BJ (cell line): ENCODE results near the gene RTN4RL1. TPM values are rescaled to one million over a fixed set of nuclear protein-coding genes. Genes with fewer than 3 reads are reported as not detected.

Experiments
- CTCF ChIA-PET: fragments of 350-600 bp; formaldehyde crosslinking; extraction: SDS; loops from one replicate; lab custom pipeline; 2021; ENCODE audit warnings: antibody characterized with exemption, inconsistent platforms; lab: Yijun Ruan, JAX
- POLR2A ChIA-PET: fragments of 300-600 bp; sonication (Branson Sonifier 250); formaldehyde crosslinking; extraction: SDS; loops from one replicate; lab custom pipeline; 2021; ENCODE audit warnings: antibody characterized with exemption; lab: Charles Lee
- DNase-seq: peaks from one replicate; pipeline ENCODE4 v3.0.0-alpha.2; 2011; ENCODE audit warnings: low read depth
- H3K27me3 ChIP-seq: 2 replicates; pipeline ENCODE4 v1.6.0; 2011; ENCODE audit warnings: low read length; ENCODE audit not compliant: control insufficient read depth, insufficient read depth
- H3K36me3 ChIP-seq: 2 replicates; pipeline ENCODE4 v1.5.1; 2011; ENCODE audit warnings: low read length; ENCODE audit not compliant: control insufficient read depth, insufficient read depth
- H3K4me3 ChIP-seq: 2 replicates; pipeline ENCODE4 v1.5.1; 2011; ENCODE audit warnings: low read depth, mild to moderate bottlenecking, control low read depth, low read length
- CTCF ChIP-seq: IDR thresholded peaks from 2 replicates; pipeline ENCODE4 v1.5.1; 2011; ENCODE audit warnings: low read depth, mild to moderate bottlenecking, control low read depth, inconsistent platforms, low read length, moderate library complexity; ENCODE audit not compliant: insufficient read depth
- polyA plus RNA-seq: library from polyadenylated mRNA; depleted of rRNA; stranded (reverse); fragments of >200 nt; gene quantifications from 2 replicates; pipeline ENCODE4 v1.2.3, GENCODE V29; 2011

Gene RTN4RL1
- polyA plus RNA-seq, 1 experiment, result 0.32 TPM

GRCh38 chr17:2044263-2044894 lies 19.2 kb upstream of the RTN4RL1 start:
- CTCF ChIA-PET, result interaction anchor here (2.0 kb wide), 1 partner anchor 135 kb away, joined by 6 read pairs; no protein-coding TSS in a partner anchor
- TF ChIP-seq CTCF, result no peak
- DNase-seq, result no peak
- Histone ChIP-seq H3K27me3 (no peaks in the 10 kb centered on the region), H3K4me3 (no peak overlapping the region), H3K36me3 (peaks cover 10% of the 10 kb centered on the region)
- POLR2A ChIA-PET, result no interaction called here

GRCh38 chr17:2043785-2044184 lies 18.7 kb upstream of the RTN4RL1 start:
- ChIA-PET POLR2A (interaction anchor here (0.5 to 0.7 kb wide), 2 partner anchors 24 to 401 kb away, joined by 7 to 11 read pairs; no protein-coding TSS in a partner anchor), CTCF (interaction anchor here (0.6 to 2.0 kb wide), 3 partner anchors 135 to 438 kb away, joined by 3 to 6 read pairs (median 4); no protein-coding TSS in a partner anchor)
- no peak overlapping the region for H3K4me3 ChIP-seq
- DNase-seq, result no peak
- peaks cover 10% of the 10 kb centered on the region for H3K36me3 ChIP-seq
- H3K27me3 ChIP-seq, result no peaks in the 10 kb centered on the region
- TF ChIP-seq CTCF, result no peak

- H3K36me3 ChIP-seq, result peaks cover 14% of the 10 kb centered on the region
- peak overlapping the region; percentile 84 for H3K4me3 ChIP-seq
- ChIA-PET CTCF (interaction anchor here (0.6 to 3.9 kb wide), 3 partner anchors 11 to 439 kb away, joined by 3 to 12 read pairs (median 3); partner anchors contain the start of gene DPH1), POLR2A (no interaction called here)
- H3K27me3 ChIP-seq, result no peaks in the 10 kb centered on the region
- DNase-seq, result no peak
- TF ChIP-seq CTCF, result no peak
Measured at GRCh38 chr17:2042933-2043332, 17.8 kb upstream of the RTN4RL1 start.

GRCh38 chr17:2042390-2042847 lies 17.3 kb upstream of the RTN4RL1 start:
- no peak for DNase-seq
- Histone ChIP-seq H3K36me3 (peaks cover 17% of the 10 kb centered on the region), H3K27me3 (no peaks in the 10 kb centered on the region), H3K4me3 (peak overlapping the region; percentile 84)
- CTCF ChIA-PET, result interaction anchor here (0.6 to 3.9 kb wide), 5 partner anchors 11 to 146 kb away, joined by 3 to 12 read pairs (median 4); partner anchors contain the start of gene DPH1
- peak; percentile 38 for TF ChIP-seq CTCF
- POLR2A ChIA-PET, result no interaction called here

GRCh38 chr17:2041561-2042389 lies 16.6 kb upstream of the RTN4RL1 start, which contains the start of gene OVCA2:
Gene OVCA2, plus strand, starts transcription at chr17:2042022. Its CDS starts 26 bp downstream, at chr17:2042048.
- H3K27me3 ChIP-seq, result no peaks in the 10 kb centered on the region
- peak; percentile 55 for DNase-seq
- peak within 1 kb of the TSS; percentile 84 for H3K4me3 ChIP-seq
- CTCF ChIA-PET, result interaction anchor here (0.8 to 3.9 kb wide), 7 partner anchors 10 to 158 kb away, joined by 3 to 12 read pairs (median 4); partner anchors contain the start of genes DPH1 and RTN4RL1
- peak; percentile 60 for TF ChIP-seq CTCF
- POLR2A ChIA-PET, result interaction anchor here (0.5 kb wide), 2 partner anchors 20 to 479 kb away, joined by 3 to 16 read pairs; no protein-coding TSS in a partner anchor
- peaks cover 23% of the 10 kb centered on the region for H3K36me3 ChIP-seq
